ENCODE measurements around the gene KCNQ2. TPM values are rescaled to one million over a fixed set of nuclear protein-coding genes. Genes with fewer than 3 reads are reported as not detected.

Gene KCNQ2
- total RNA-seq, 1 donor from 2014 or later, result 39.5 TPM

GRCh38 chr20:63362436-63363009 lies 109.9 kb downstream of the KCNQ2 start:
- peaks cover 50% of the 10 kb centered on the region for H3K27me3 ChIP-seq
- H3K4me3 ChIP-seq, result no peak overlapping the region
- peak overlapping the region; percentile 72 for H3K27ac Mint-ChIP-seq

GRCh38 chr20:63361519-63362435 lies 110.7 kb downstream of the KCNQ2 start:
- H3K4me1 Mint-ChIP-seq, result peaks cover 30% of the 10 kb centered on the region
- H2AFZ ChIP-seq (replicated peaks), result peak overlapping the region; percentile 71
- TF ChIP-seq CTCF (IDR thresholded peaks at IDR 0.05), result no peak
- TF ChIP-seq EZH2phosphoT487 (IDR thresholded peaks at IDR 0.05), result no peak
- TF ChIP-seq EZH2 (IDR thresholded peaks at IDR 0.05), result no peak
- H3K9me3 Mint-ChIP-seq, result no peaks in the 10 kb centered on the region
- H3K4me3 Mint-ChIP-seq, result peak overlapping the region; percentile 55
- no peak overlapping the region for H3K27ac Mint-ChIP-seq
- DNase-seq (ENCODE audit: low spot score), result peak; percentile 60
- H3K9me3 ChIP-seq (ENCODE audit: low read depth), result no peaks in the 10 kb centered on the region
- peak overlapping the region; percentile 11 for H3K4me3 ChIP-seq
- H4K20me1 ChIP-seq (ENCODE audit: low read depth), result peaks cover 18% of the 10 kb centered on the region
- H3K27me3 Mint-ChIP-seq (ENCODE audit: insufficient read depth, low read depth), result peaks cover 21% of the 10 kb centered on the region
- no peaks in the 10 kb centered on the region for H3K36me3 ChIP-seq
- peaks cover 21% of the 10 kb centered on the region for H3F3A ChIP-seq (ENCODE audit: low read depth)
- no peak overlapping the region for H3K9ac ChIP-seq
- H3K36me3 Mint-ChIP-seq, result peaks cover 2% of the 10 kb centered on the region
- H3K27me3 ChIP-seq, result peaks cover 50% of the 10 kb centered on the region
- no peak overlapping the region for H3K27ac ChIP-seq
- no peaks in the 10 kb centered on the region for H3K79me2 ChIP-seq (ENCODE audit: low read depth)
- H3K4me2 ChIP-seq, result peak overlapping the region; percentile 49
- peaks cover 36% of the 10 kb centered on the region for H3K4me1 ChIP-seq

More at GRCh38 chr20:63362436-63363009, 109.9 kb downstream of the KCNQ2 start:
- no peak overlapping the region for H3K27ac ChIP-seq
- peaks cover 24% of the 10 kb centered on the region for H3K27me3 Mint-ChIP-seq (ENCODE audit: insufficient read depth, low read depth)
- peaks cover 36% of the 10 kb centered on the region for H3K4me1 Mint-ChIP-seq
- no peaks in the 10 kb centered on the region for H3K36me3 ChIP-seq
- no peaks in the 10 kb centered on the region for H3K9me3 Mint-ChIP-seq
- H3K9ac ChIP-seq, result no peak overlapping the region
- H3K4me3 Mint-ChIP-seq, result peak overlapping the region; percentile 72
- no peak overlapping the region for H2AFZ ChIP-seq (replicated peaks)
- peaks cover 2% of the 10 kb centered on the region for H3K36me3 Mint-ChIP-seq
- H3K9me3 ChIP-seq (ENCODE audit: low read depth), result no peaks in the 10 kb centered on the region
- peaks cover 26% of the 10 kb centered on the region for H4K20me1 ChIP-seq (ENCODE audit: low read depth)
- H3K4me2 ChIP-seq, result no peak overlapping the region
- H3F3A ChIP-seq (ENCODE audit: low read depth), result peaks cover 26% of the 10 kb centered on the region
- no peak for DNase-seq (ENCODE audit: low spot score)
- no peak for TF ChIP-seq EZH2 (IDR thresholded peaks at IDR 0.05)
- no peak for TF ChIP-seq EZH2phosphoT487 (IDR thresholded peaks at IDR 0.05)
- no peak for TF ChIP-seq CTCF (IDR thresholded peaks at IDR 0.05)
- no peaks in the 10 kb centered on the region for H3K79me2 ChIP-seq (ENCODE audit: low read depth)
- peaks cover 43% of the 10 kb centered on the region for H3K4me1 ChIP-seq

GRCh38 chr20:63360850-63361518 lies 111.5 kb downstream of the KCNQ2 start, which contains the start of gene CHRNA4:
Gene CHRNA4, minus strand, starts transcription at chr20:63361349. Its CDS starts 184 bp downstream, at chr20:63361165.
- peaks cover 2% of the 10 kb centered on the region for H3K36me3 Mint-ChIP-seq
- peaks cover 26% of the 10 kb centered on the region for H3K4me1 Mint-ChIP-seq
- peak within 1 kb of the TSS; percentile 87 for H3K4me2 ChIP-seq
- TF ChIP-seq EZH2 (IDR thresholded peaks at IDR 0.05) (peak; percentile 70), EZH2phosphoT487 (IDR thresholded peaks at IDR 0.05) (peak; percentile 74), CTCF (IDR thresholded peaks at IDR 0.05) (no peak)
- H3K4me3 ChIP-seq, result peak within 1 kb of the TSS; percentile 50
- no peaks in the 10 kb centered on the region for H3K79me2 ChIP-seq (ENCODE audit: low read depth)
- no peaks in the 10 kb centered on the region for H3K9me3 ChIP-seq (ENCODE audit: low read depth)
- H3K27me3 Mint-ChIP-seq (ENCODE audit: insufficient read depth, low read depth), result peaks cover 21% of the 10 kb centered on the region
- H3K9me3 Mint-ChIP-seq, result no peaks in the 10 kb centered on the region
- no peak within 1 kb of the TSS for H3K27ac Mint-ChIP-seq
- peaks cover 36% of the 10 kb centered on the region for H3K4me1 ChIP-seq
- H3F3A ChIP-seq (ENCODE audit: low read depth), result peaks cover 21% of the 10 kb centered on the region
- peak within 1 kb of the TSS; percentile 72 for H3K4me3 Mint-ChIP-seq
- peak within 1 kb of the TSS; percentile 71 for H2AFZ ChIP-seq (replicated peaks)
- DNase-seq (ENCODE audit: low spot score), result peak; percentile 63
- H4K20me1 ChIP-seq (ENCODE audit: low read depth), result peaks cover 17% of the 10 kb centered on the region
- no peak within 1 kb of the TSS for H3K9ac ChIP-seq
- no peaks in the 10 kb centered on the region for H3K36me3 ChIP-seq
- H3K27ac ChIP-seq, result no peak within 1 kb of the TSS
- peaks cover 50% of the 10 kb centered on the region for H3K27me3 ChIP-seq
